ENCODE results near the gene CACNA1E.

Gene CACNA1E

GRCh38 chr1:181714428-181714827, 231.1 kb downstream of the CACNA1E start:
- Histone ChIP-seq H3K9me3 (ENCODE audit: control insufficient read depth in 1 of 2, low read length in 2 of 2) (no peaks in the 10 kb centered on the region), H3K36me3 (ENCODE audit: control insufficient read depth in 1 of 2, insufficient read depth in 2 of 2, low read length in 2 of 2) (no peaks in the 10 kb centered on the region), H3K4me3 (ENCODE audit: low read depth in 1 of 2, low read length in 2 of 2) (no peak overlapping the region), H3K27me3 (ENCODE audit: low read depth, low read length) (no peaks in the 10 kb centered on the region), H3K4me1 (ENCODE audit: control insufficient read depth in 1 of 2, insufficient read depth in 2 of 2, low read length in 2 of 2) (no peaks in the 10 kb centered on the region), H3K27ac (ENCODE audit: low read length) (no peak overlapping the region)

GRCh38 chr1:181718034-181718433, 234.7 kb downstream of the CACNA1E start:
- Histone ChIP-seq H3K27me3 (ENCODE audit: low read depth, low read length) (no peaks in the 10 kb centered on the region), H3K9me3 (ENCODE audit: control insufficient read depth in 1 of 2, low read length in 2 of 2) (no peaks in the 10 kb centered on the region), H3K4me3 (ENCODE audit: low read depth in 1 of 2, low read length in 2 of 2) (no peak overlapping the region)

GRCh38 chr1:181726320-181727012, 243.1 kb downstream of the CACNA1E start:
- Histone ChIP-seq H3K27ac (ENCODE audit: low read length) (no peak overlapping the region), H3K36me3 (ENCODE audit: control insufficient read depth in 1 of 2, insufficient read depth in 2 of 2, low read length in 2 of 2) (no peaks in the 10 kb centered on the region), H3K9me3 (ENCODE audit: control insufficient read depth in 1 of 2, low read length in 2 of 2) (no peaks in the 10 kb centered on the region), H3K27me3 (ENCODE audit: low read depth, low read length) (no peaks in the 10 kb centered on the region), H3K4me1 (ENCODE audit: control insufficient read depth in 1 of 2, insufficient read depth in 2 of 2, low read length in 2 of 2) (no peaks in the 10 kb centered on the region), H3K4me3 (ENCODE audit: low read depth in 1 of 2, low read length in 2 of 2) (no peak overlapping the region)

More at GRCh38 chr1:181718034-181718433, 234.7 kb downstream of the CACNA1E start:
- Histone ChIP-seq H3K27ac (ENCODE audit: low read length) (no peak overlapping the region), H3K4me1 (ENCODE audit: control insufficient read depth in 1 of 2, insufficient read depth in 2 of 2, low read length in 2 of 2) (no peaks in the 10 kb centered on the region), H3K36me3 (ENCODE audit: control insufficient read depth in 1 of 2, insufficient read depth in 2 of 2, low read length in 2 of 2) (no peaks in the 10 kb centered on the region)

GRCh38 chr1:181730606-181731005, 247.3 kb downstream of the CACNA1E start:
- Histone ChIP-seq H3K4me1 (ENCODE audit: control insufficient read depth in 1 of 2, insufficient read depth in 2 of 2, low read length in 2 of 2) (no peaks in the 10 kb centered on the region), H3K27ac (ENCODE audit: low read length) (no peak overlapping the region), H3K36me3 (ENCODE audit: control insufficient read depth in 1 of 2, insufficient read depth in 2 of 2, low read length in 2 of 2) (no peaks in the 10 kb centered on the region), H3K9me3 (ENCODE audit: control insufficient read depth in 1 of 2, low read length in 2 of 2) (no peaks in the 10 kb centered on the region), H3K27me3 (ENCODE audit: low read depth, low read length) (no peaks in the 10 kb centered on the region), H3K4me3 (ENCODE audit: low read depth in 1 of 2, low read length in 2 of 2) (no peak overlapping the region)

GRCh38 chr1:181732218-181732990, 249.1 kb downstream of the CACNA1E start:
- no peaks in the 10 kb centered on the region for H3K4me1 ChIP-seq (ENCODE audit: control insufficient read depth in 1 of 2, insufficient read depth in 2 of 2, low read length in 2 of 2)
- H3K36me3 ChIP-seq (ENCODE audit: control insufficient read depth in 1 of 2, insufficient read depth in 2 of 2, low read length in 2 of 2), result no peaks in the 10 kb centered on the region
- no peaks in the 10 kb centered on the region for H3K27me3 ChIP-seq (ENCODE audit: low read depth, low read length)
- H3K27ac ChIP-seq (ENCODE audit: low read length), result no peak overlapping the region
- H3K9me3 ChIP-seq (ENCODE audit: control insufficient read depth in 1 of 2, low read length in 2 of 2), result no peaks in the 10 kb centered on the region
- H3K4me3 ChIP-seq (ENCODE audit: low read depth in 1 of 2, low read length in 2 of 2), result no peak overlapping the region

GRCh38 chr1:181733486-181733885, 250.2 kb downstream of the CACNA1E start:
- H3K36me3 ChIP-seq (ENCODE audit: control insufficient read depth in 1 of 2, insufficient read depth in 2 of 2, low read length in 2 of 2), result no peaks in the 10 kb centered on the region
- no peaks in the 10 kb centered on the region for H3K4me1 ChIP-seq (ENCODE audit: control insufficient read depth in 1 of 2, insufficient read depth in 2 of 2, low read length in 2 of 2)
- H3K27ac ChIP-seq (ENCODE audit: low read length), result no peak overlapping the region
- no peaks in the 10 kb centered on the region for H3K27me3 ChIP-seq (ENCODE audit: low read depth, low read length)
- H3K4me3 ChIP-seq (ENCODE audit: low read depth in 1 of 2, low read length in 2 of 2), result no peak overlapping the region
- H3K9me3 ChIP-seq (ENCODE audit: control insufficient read depth in 1 of 2, low read length in 2 of 2), result no peaks in the 10 kb centered on the region

- Histone ChIP-seq H3K27ac (ENCODE audit: low read length) (no peak overlapping the region), H3K4me3 (ENCODE audit: low read depth in 1 of 2, low read length in 2 of 2) (no peak overlapping the region), H3K9me3 (ENCODE audit: control insufficient read depth in 1 of 2, low read length in 2 of 2) (no peaks in the 10 kb centered on the region), H3K36me3 (ENCODE audit: control insufficient read depth in 1 of 2, insufficient read depth in 2 of 2, low read length in 2 of 2) (no peaks in the 10 kb centered on the region), H3K27me3 (ENCODE audit: low read depth, low read length) (no peaks in the 10 kb centered on the region), H3K4me1 (ENCODE audit: control insufficient read depth in 1 of 2, insufficient read depth in 2 of 2, low read length in 2 of 2) (peaks cover 0 to 4% of the 10 kb centered on the region in 2 donors)
Measured at GRCh38 chr1:181737056-181737455, 253.7 kb downstream of the CACNA1E start.

- Histone ChIP-seq H3K36me3 (ENCODE audit: control insufficient read depth in 1 of 2, insufficient read depth in 2 of 2, low read length in 2 of 2) (no peaks in the 10 kb centered on the region), H3K9me3 (ENCODE audit: control insufficient read depth in 1 of 2, low read length in 2 of 2) (no peaks in the 10 kb centered on the region), H3K4me3 (ENCODE audit: low read depth in 1 of 2, low read length in 2 of 2) (no peak overlapping the region), H3K4me1 (ENCODE audit: control insufficient read depth in 1 of 2, insufficient read depth in 2 of 2, low read length in 2 of 2) (peaks cover 0 to 4% of the 10 kb centered on the region in 2 donors), H3K27ac (ENCODE audit: low read length) (no peak overlapping the region), H3K27me3 (ENCODE audit: low read depth, low read length) (no peaks in the 10 kb centered on the region)
Measured at GRCh38 chr1:181739214-181739613, 255.9 kb downstream of the CACNA1E start.

GRCh38 chr1:181742426-181742825, 259.1 kb downstream of the CACNA1E start:
- Histone ChIP-seq H3K27ac (ENCODE audit: low read length) (no peak overlapping the region), H3K4me3 (ENCODE audit: low read depth in 1 of 2, low read length in 2 of 2) (no peak overlapping the region), H3K36me3 (ENCODE audit: control insufficient read depth in 1 of 2, insufficient read depth in 2 of 2, low read length in 2 of 2) (no peaks in the 10 kb centered on the region), H3K27me3 (ENCODE audit: low read depth, low read length) (no peaks in the 10 kb centered on the region), H3K9me3 (ENCODE audit: control insufficient read depth in 1 of 2, low read length in 2 of 2) (no peaks in the 10 kb centered on the region), H3K4me1 (ENCODE audit: control insufficient read depth in 1 of 2, insufficient read depth in 2 of 2, low read length in 2 of 2) (peaks cover 0 to 4% of the 10 kb centered on the region in 2 donors)

GRCh38 chr1:181743878-181744312, 260.6 kb downstream of the CACNA1E start:
- Histone ChIP-seq H3K4me1 (ENCODE audit: control insufficient read depth in 1 of 2, insufficient read depth in 2 of 2, low read length in 2 of 2) (peaks cover 0 to 4% of the 10 kb centered on the region in 2 donors), H3K4me3 (ENCODE audit: low read depth in 1 of 2, low read length in 2 of 2) (no peak overlapping the region), H3K27ac (ENCODE audit: low read length) (no peak overlapping the region), H3K36me3 (ENCODE audit: control insufficient read depth in 1 of 2, insufficient read depth in 2 of 2, low read length in 2 of 2) (no peaks in the 10 kb centered on the region), H3K9me3 (ENCODE audit: control insufficient read depth in 1 of 2, low read length in 2 of 2) (no peaks in the 10 kb centered on the region), H3K27me3 (ENCODE audit: low read depth, low read length) (no peaks in the 10 kb centered on the region)

- Histone ChIP-seq H3K27me3 (ENCODE audit: low read depth, low read length) (no peaks in the 10 kb centered on the region), H3K36me3 (ENCODE audit: control insufficient read depth in 1 of 2, insufficient read depth in 2 of 2, low read length in 2 of 2) (no peaks in the 10 kb centered on the region), H3K4me3 (ENCODE audit: low read depth in 1 of 2, low read length in 2 of 2) (no peak overlapping the region), H3K4me1 (ENCODE audit: control insufficient read depth in 1 of 2, insufficient read depth in 2 of 2, low read length in 2 of 2) (no peaks in the 10 kb centered on the region), H3K9me3 (ENCODE audit: control insufficient read depth in 1 of 2, low read length in 2 of 2) (no peaks in the 10 kb centered on the region), H3K27ac (ENCODE audit: low read length) (no peak overlapping the region)
Measured at GRCh38 chr1:181746224-181746623, 262.9 kb downstream of the CACNA1E start.

Measured in muscle layer of duodenum (tissue), 2 donors.